Caco-2 (cell line): ENCODE measurements around the gene CGNL1. TPM values are rescaled to one million over a fixed set of nuclear protein-coding genes. Genes with fewer than 3 reads are reported as not detected.

ENCODE experiments used
- BruUV-seq: library from RNA; stranded (reverse); fragments of 400-500 nt; replicated peaks from 2 replicates; lab custom pipeline; 2021; lab: Mats Ljungman, UMichigan
- CTCF ChIA-PET: fragments of 300-600 bp; sonication (Branson Sonifier 250); formaldehyde crosslinking; loops from one replicate; lab custom pipeline; 2022; ENCODE audit warnings: antibody characterized with exemption; lab: Charles Lee
- POLR2A ChIA-PET: fragments of 300-600 bp; sonication (Branson Sonifier 250); formaldehyde crosslinking; loops from one replicate; lab custom pipeline; 2022; ENCODE audit warnings: antibody characterized with exemption; lab: Charles Lee
- DNase-seq, 2 experiments: peaks; one replicate each; pipeline versions ENCODE4 v3.0.0 to v3.0.0-alpha.2; 2020 to 2022
- H3K27me3 ChIP-seq: replicated peaks from 2 replicates; pipeline ENCODE4 v1.6.0; 2011; ENCODE audit warnings: low read length; ENCODE audit not compliant: control insufficient read depth, insufficient read depth
- H3K36me3 ChIP-seq: 2 replicates; pipeline ENCODE4 v1.5.1; 2011; ENCODE audit warnings: low read length; ENCODE audit not compliant: control insufficient read depth, insufficient read depth
- H3K4me1 ChIP-seq: fragments of 250-450 bp; sonication (Bioruptor Pico); 2 replicates; pipeline ENCODE4 v1.5.1; 2020; ENCODE audit warnings: mild to moderate bottlenecking
- H3K4me3 ChIP-seq: 2 replicates; pipeline ENCODE4 v1.5.1; 2011; ENCODE audit warnings: low read depth, mild to moderate bottlenecking, control low read depth, low read length
- H3K9me3 ChIP-seq: fragments of 250-450 bp; sonication (Bioruptor Pico); 2 replicates; pipeline ENCODE4 v1.5.1; 2020; ENCODE audit warnings: mild to moderate bottlenecking, moderate library complexity
- H3K27ac Mint-ChIP-seq: one replicate; pipeline ENCODE4 v1.8.0; 2022; ENCODE audit warnings: mixed read lengths; ENCODE audit not compliant: unreplicated experiment
- H3K27me3 Mint-ChIP-seq: one replicate; pipeline ENCODE4 v1.8.0; 2022; ENCODE audit warnings: mixed read lengths; ENCODE audit not compliant: insufficient read depth, unreplicated experiment
- H3K36me3 Mint-ChIP-seq: one replicate; pipeline ENCODE4 v1.8.0; 2022; ENCODE audit warnings: mild to moderate bottlenecking, mixed read lengths; ENCODE audit not compliant: insufficient read depth, unreplicated experiment
- H3K4me1 Mint-ChIP-seq: one replicate; pipeline ENCODE4 v1.8.0; 2022; ENCODE audit warnings: low read depth, mixed read lengths; ENCODE audit not compliant: unreplicated experiment
- H3K4me3 Mint-ChIP-seq: one replicate; pipeline ENCODE4 v1.8.0; 2022; ENCODE audit warnings: mild to moderate bottlenecking, moderate library complexity, mixed read lengths; ENCODE audit not compliant: unreplicated experiment
- H3K9me3 Mint-ChIP-seq: one replicate; pipeline ENCODE4 v1.8.0; 2022; ENCODE audit warnings: mixed read lengths; ENCODE audit not compliant: unreplicated experiment
- CTCF ChIP-seq, 2 experiments: fragments of 200-600 bp in 1 of 2; IDR thresholded peaks; 1 replicate in 1 of 2; 2 replicates in 1 of 2; pipeline versions ENCODE4 v1.5.1 to v1.8.0; 2011 to 2022; ENCODE audit warnings: antibody characterized with exemption in 1 of 2, control low read depth in 1 of 2, inconsistent platforms in 1 of 2, low read depth in 1 of 2, low read length in 1 of 2, mild to moderate bottlenecking in 1 of 2, moderate library complexity in 1 of 2; ENCODE audit not compliant: insufficient read depth in 1 of 2, severe bottlenecking in 1 of 2, unreplicated experiment in 1 of 2
- intact Hi-C: fragments of 100-400 bp; cut with micrococcal nuclease; formaldehyde crosslinking; loops from one replicate; pipeline ENCODE4 v1.10.0; 2022; ENCODE audit not compliant: unreplicated experiment
- total RNA-seq: library from RNA; stranded (reverse); gene quantifications from 2 replicates; pipeline ENCODE4 v1.2.3, GENCODE V29; 2022

The CGNL1 gene
- total RNA-seq, 1 experiment from 2014 or later, result 8.3 TPM

GRCh38 chr15:57599296-57599810, 223.0 kb downstream of the CGNL1 start:
- Mint-ChIP-seq H3K4me1 (peaks cover 23% of the 10 kb centered on the region), H3K27ac (no peak overlapping the region), H3K9me3 (no peaks in the 10 kb centered on the region), H3K27me3 (no peaks in the 10 kb centered on the region), H3K36me3 (no peaks in the 10 kb centered on the region), H3K4me3 (no peak overlapping the region)
- TF ChIP-seq CTCF (IDR thresholded peaks at IDR 0.05; ENCODE audit: insufficient read depth in 1 of 2, low read depth in 1 of 2, low read length in 1 of 2, severe bottlenecking in 1 of 2, unreplicated experiment in 1 of 2), result no peak
- ChIA-PET POLR2A (interaction anchor here (0.7 kb wide), 1 partner anchor 76 kb away, joined by 9 read pairs; no protein-coding TSS in a partner anchor), CTCF (interaction anchor here (0.7 to 0.9 kb wide), 2 partner anchors 39 to 48 kb away, joined by 4 to 6 read pairs; no protein-coding TSS in a partner anchor)
- no peak for DNase-seq
- Histone ChIP-seq H3K4me3 (no peak overlapping the region), H3K36me3 (no peaks in the 10 kb centered on the region; the same call in 1 of the 2 replicates), H3K27me3 (no peaks in the 10 kb centered on the region), H3K4me1 (peaks cover 10% of the 10 kb centered on the region), H3K9me3 (no peaks in the 10 kb centered on the region)
- intact Hi-C loops, result no loop called here
- BruUV-seq, result no TSS peak

GRCh38 chr15:57600197-57600596, 223.9 kb downstream of the CGNL1 start:
- CTCF ChIA-PET, result interaction anchor here (0.6 kb wide), 1 partner anchor 471 kb away, joined by 3 read pairs; no protein-coding TSS in a partner anchor
- TF ChIP-seq CTCF (IDR thresholded peaks at IDR 0.05; ENCODE audit: insufficient read depth in 1 of 2, low read depth in 1 of 2, low read length in 1 of 2, severe bottlenecking in 1 of 2, unreplicated experiment in 1 of 2), result no peak

More at GRCh38 chr15:57600197-57600596, 223.9 kb downstream of the CGNL1 start:
- no peak overlapping the region for H3K4me3 ChIP-seq
- H3K9me3 Mint-ChIP-seq, result no peaks in the 10 kb centered on the region
- no TSS peak for BruUV-seq
- H3K27me3 ChIP-seq, result no peaks in the 10 kb centered on the region
- no peak overlapping the region for H3K4me3 Mint-ChIP-seq
- DNase-seq, result no peak
- no peaks in the 10 kb centered on the region for H3K36me3 ChIP-seq
- no peaks in the 10 kb centered on the region for H3K27me3 Mint-ChIP-seq
- H3K4me1 ChIP-seq, result peaks cover 10% of the 10 kb centered on the region
- H3K9me3 ChIP-seq, result no peaks in the 10 kb centered on the region
- intact Hi-C loops, result no loop called here
- H3K4me1 Mint-ChIP-seq, result peaks cover 21% of the 10 kb centered on the region
- no peaks in the 10 kb centered on the region for H3K36me3 Mint-ChIP-seq
- POLR2A ChIA-PET, result no interaction called here
- no peak overlapping the region for H3K27ac Mint-ChIP-seq

Other genes with a start within 250 kb of the CGNL1 start
- 4.3 and 6.4 TPM in 2 replicates for gene MYZAP, start 215.4 kb downstream of the CGNL1 start, total RNA-seq